Vagina (tissue), 2 donors: Measurements from ENCODE around the gene MCTP2.

Experiments
- CTCF ChIP-seq, 3 experiments: fragments of 450-650 bp in 2 of 3; fragments of 200-600 bp in 1 of 3; sonication (generic) in 1 of 3; IDR thresholded peaks; one replicate each; pipeline ENCODE4 v1.5.1; 2017 to 2019; ENCODE audit warnings: antibody characterized with exemption in 3 of 3, mild to moderate bottlenecking in 2 of 3, moderate library complexity in 2 of 3
- POLR2AphosphoS5 ChIP-seq, 2 donors: sonication (generic); formaldehyde crosslinking; IDR thresholded peaks; one replicate each; pipeline ENCODE4 v1.9.0; 2017; ENCODE audit warnings: antibody characterized with exemption in 2 of 2, mild to moderate bottlenecking in 2 of 2, low read depth in 1 of 2; ENCODE audit not compliant: insufficient read depth in 1 of 2

- no peak for TF ChIP-seq CTCF (IDR thresholded peaks at IDR 0.05)
- no peak for TF ChIP-seq POLR2AphosphoS5 (IDR thresholded peaks at IDR 0.05; ENCODE audit: insufficient read depth in 1 of 2, low read depth in 1 of 2)
Observed at GRCh38 chr15:94186770-94187331, 44.5 kb upstream of the MCTP2 start.
